ENCODE results near the gene SPATA24. TPM values are rescaled to one million over a fixed set of nuclear protein-coding genes. Genes with fewer than 3 reads are reported as not detected.

The SPATA24 gene
- total RNA-seq, 1 donor from 2014 or later = 4.6 TPM

DNA sequence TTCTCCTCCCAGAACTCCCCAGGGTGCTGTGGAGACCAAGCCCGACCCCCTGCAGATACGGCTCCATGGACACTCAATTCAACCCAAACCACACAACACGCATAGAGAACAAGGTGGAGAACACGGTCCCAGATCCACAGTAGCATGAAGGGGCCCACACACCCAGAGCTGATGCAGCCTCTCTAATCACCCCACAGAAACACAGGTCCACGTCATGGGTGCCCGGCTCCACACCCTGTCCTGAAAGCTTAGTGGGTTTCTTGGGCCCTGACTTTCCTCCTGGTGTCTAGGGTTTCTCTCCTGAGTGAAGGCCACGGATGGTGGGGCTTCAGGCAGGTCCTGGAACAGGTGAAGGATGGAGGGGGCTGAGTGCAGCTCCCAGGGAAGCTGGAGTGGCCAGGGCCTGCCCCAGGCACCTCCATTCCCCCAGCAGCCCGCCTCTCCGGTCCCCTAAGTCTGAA lies 19.3 kb downstream of the SPATA24 start:
- no peak overlapping the region for H3K4me3 Mint-ChIP-seq (ENCODE audit: unreplicated experiment)
- no peak overlapping the region for H3K27ac Mint-ChIP-seq (ENCODE audit: unreplicated experiment)
- H3K27me3 Mint-ChIP-seq (ENCODE audit: unreplicated experiment) = no peaks in the 10 kb centered on the region
- peaks cover 12% of the 10 kb centered on the region for H3K4me1 Mint-ChIP-seq (ENCODE audit: unreplicated experiment)
- no peak for DNase-seq (ENCODE audit: extremely low spot score, unreplicated experiment)
- no peaks in the 10 kb centered on the region for H3K36me3 Mint-ChIP-seq (ENCODE audit: unreplicated experiment)
- TF ChIP-seq, protein P1, sequence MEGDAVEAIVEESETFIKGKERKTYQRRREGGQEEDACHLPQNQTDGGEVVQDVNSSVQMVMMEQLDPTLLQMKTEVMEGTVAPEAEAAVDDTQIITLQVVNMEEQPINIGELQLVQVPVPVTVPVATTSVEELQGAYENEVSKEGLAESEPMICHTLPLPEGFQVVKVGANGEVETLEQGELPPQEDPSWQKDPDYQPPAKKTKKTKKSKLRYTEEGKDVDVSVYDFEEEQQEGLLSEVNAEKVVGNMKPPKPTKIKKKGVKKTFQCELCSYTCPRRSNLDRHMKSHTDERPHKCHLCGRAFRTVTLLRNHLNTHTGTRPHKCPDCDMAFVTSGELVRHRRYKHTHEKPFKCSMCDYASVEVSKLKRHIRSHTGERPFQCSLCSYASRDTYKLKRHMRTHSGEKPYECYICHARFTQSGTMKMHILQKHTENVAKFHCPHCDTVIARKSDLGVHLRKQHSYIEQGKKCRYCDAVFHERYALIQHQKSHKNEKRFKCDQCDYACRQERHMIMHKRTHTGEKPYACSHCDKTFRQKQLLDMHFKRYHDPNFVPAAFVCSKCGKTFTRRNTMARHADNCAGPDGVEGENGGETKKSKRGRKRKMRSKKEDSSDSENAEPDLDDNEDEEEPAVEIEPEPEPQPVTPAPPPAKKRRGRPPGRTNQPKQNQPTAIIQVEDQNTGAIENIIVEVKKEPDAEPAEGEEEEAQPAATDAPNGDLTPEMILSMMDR (IDR thresholded peaks at IDR 0.05) = no peak
- H3K9me3 Mint-ChIP-seq (ENCODE audit: unreplicated experiment) = no peaks in the 10 kb centered on the region

DNA sequence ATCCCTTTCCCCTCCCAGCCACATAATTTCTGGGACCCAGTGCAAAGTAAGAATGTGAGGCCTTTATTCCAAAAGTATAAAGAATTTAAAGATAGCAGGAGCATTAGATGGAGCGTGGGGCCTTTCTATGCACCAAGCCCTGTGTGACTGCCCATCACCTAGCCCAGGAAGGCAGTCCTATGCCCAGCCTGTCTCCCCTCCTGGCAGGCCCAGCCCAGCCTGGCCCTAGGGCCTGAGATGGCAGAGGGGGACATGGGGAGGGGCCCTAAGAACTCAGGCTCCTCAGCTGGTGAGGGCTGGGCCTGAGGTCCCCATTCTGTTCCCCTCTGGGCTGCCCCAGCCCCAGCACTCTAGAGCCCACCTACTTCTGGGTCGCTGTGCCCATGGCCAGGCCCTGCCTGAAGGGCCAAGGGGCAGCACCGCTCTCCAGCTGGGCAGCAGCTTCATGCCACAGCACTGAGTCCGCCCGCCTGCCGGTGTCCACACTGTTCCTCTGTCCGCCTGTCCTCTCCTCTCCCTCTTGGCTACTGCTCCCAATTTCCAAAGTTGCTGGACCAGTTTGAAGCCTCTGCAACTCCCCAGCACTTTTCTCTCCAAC lies 19.8 kb downstream of the SPATA24 start:
- H3K4me3 Mint-ChIP-seq (ENCODE audit: unreplicated experiment) = no peak overlapping the region
- H3K27me3 Mint-ChIP-seq (ENCODE audit: unreplicated experiment) = no peaks in the 10 kb centered on the region
- H3K36me3 Mint-ChIP-seq (ENCODE audit: unreplicated experiment) = no peaks in the 10 kb centered on the region
- TF ChIP-seq, protein P1 (IDR thresholded peaks at IDR 0.05) = no peak
- no peak for DNase-seq (ENCODE audit: extremely low spot score, unreplicated experiment)
- H3K4me1 Mint-ChIP-seq (ENCODE audit: unreplicated experiment) = peaks cover 12% of the 10 kb centered on the region
- no peak overlapping the region for H3K27ac Mint-ChIP-seq (ENCODE audit: unreplicated experiment)
- no peaks in the 10 kb centered on the region for H3K9me3 Mint-ChIP-seq (ENCODE audit: unreplicated experiment)

DNA sequence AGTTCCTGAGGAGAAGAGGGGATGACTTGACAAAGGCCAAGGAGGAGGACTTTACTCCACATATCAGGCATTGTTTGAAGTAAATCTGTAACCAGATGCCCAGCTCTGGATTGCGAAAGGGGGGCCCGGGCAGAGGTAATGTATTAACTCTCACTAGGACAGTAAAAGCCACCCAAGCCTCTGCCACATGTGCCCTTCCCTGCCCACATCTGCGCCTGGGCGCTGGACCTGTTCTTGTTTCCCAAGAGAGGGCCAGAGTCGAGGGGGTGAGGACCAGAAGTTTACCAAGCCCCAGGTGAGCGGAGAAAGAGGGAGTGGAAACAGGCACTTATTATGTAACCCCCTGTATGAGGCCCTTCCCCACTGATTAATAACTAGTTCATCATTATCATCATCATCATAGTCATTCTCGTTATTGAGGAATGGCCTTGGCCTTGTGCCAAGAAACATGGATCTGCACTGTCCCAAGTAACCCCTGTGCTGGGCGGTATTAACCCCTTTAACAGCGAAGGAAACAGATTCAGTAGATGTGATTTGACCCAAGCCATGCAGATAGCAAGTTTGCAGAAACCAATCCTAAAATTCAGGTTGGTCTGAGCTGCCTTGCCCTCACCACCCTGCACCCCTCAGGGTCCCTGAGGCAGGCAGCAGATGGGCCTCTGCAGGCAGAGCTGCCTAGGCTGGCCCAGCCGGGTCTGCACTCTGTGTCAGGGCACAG lies 20.5 kb downstream of the SPATA24 start, which contains the start of gene SLC23A1:
TSS of gene SLC23A1 (minus strand) at position 23 of the 718 bp plus-strand sequence. CDS start 44 bp downstream, outside the sequence.
- H3K9me3 Mint-ChIP-seq (ENCODE audit: unreplicated experiment) = no peaks in the 10 kb centered on the region
- DNase-seq (ENCODE audit: extremely low spot score, unreplicated experiment) = no peak
- no peaks in the 10 kb centered on the region for H3K36me3 Mint-ChIP-seq (ENCODE audit: unreplicated experiment)
- H3K4me1 Mint-ChIP-seq (ENCODE audit: unreplicated experiment) = peaks cover 12% of the 10 kb centered on the region
- no peaks in the 10 kb centered on the region for H3K27me3 Mint-ChIP-seq (ENCODE audit: unreplicated experiment)
- no peak within 1 kb of the TSS for H3K4me3 Mint-ChIP-seq (ENCODE audit: unreplicated experiment)
- TF ChIP-seq, protein P1 (IDR thresholded peaks at IDR 0.05) = no peak
- no peak within 1 kb of the TSS for H3K27ac Mint-ChIP-seq (ENCODE audit: unreplicated experiment)

DNA sequence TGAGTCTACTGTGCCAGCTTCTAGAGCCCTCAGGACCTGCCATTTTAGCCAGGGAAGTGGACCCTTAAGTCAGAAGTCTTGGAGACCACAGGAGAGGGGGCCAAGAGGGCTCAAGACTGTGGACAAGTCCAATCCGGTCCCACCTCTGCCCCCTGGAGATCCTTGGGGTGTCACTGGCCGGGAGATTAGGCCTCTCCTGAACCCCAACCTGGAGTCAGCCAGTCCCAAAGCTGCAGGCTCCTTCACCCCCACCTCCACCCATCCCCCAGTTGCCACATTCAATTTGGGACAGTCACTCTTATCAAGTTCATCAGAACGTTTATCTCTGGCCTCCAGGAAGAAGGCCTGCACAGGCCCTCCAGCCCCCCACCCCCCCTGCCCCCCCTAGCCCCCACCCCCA lies 21.1 kb downstream of the SPATA24 start:
- Mint-ChIP-seq H3K27me3 (ENCODE audit: unreplicated experiment) (no peaks in the 10 kb centered on the region), H3K36me3 (ENCODE audit: unreplicated experiment) (no peaks in the 10 kb centered on the region), H3K9me3 (ENCODE audit: unreplicated experiment) (no peaks in the 10 kb centered on the region), H3K4me1 (ENCODE audit: unreplicated experiment) (peaks cover 8% of the 10 kb centered on the region), H3K4me3 (ENCODE audit: unreplicated experiment) (no peak overlapping the region), H3K27ac (ENCODE audit: unreplicated experiment) (no peak overlapping the region)
- TF ChIP-seq, protein P1 (IDR thresholded peaks at IDR 0.05) = no peak
- no peak for DNase-seq (ENCODE audit: extremely low spot score, unreplicated experiment)

All from osteocyte (in vitro differentiated cells).